ENCODE data around the gene PSMD2.

PSMD2 gene

GRCh38 chr3:184347321-184348056 is 48.4 kb downstream of the PSMD2 start:
- Histone ChIP-seq H3K27me3 (no peaks in the 10 kb centered on the region), H3K4me3 (no peak overlapping the region), H3K4me1 (peaks cover 0 to 11% (median 0%) of the 10 kb centered on the region in 4 donors), H3K9me3 (no peaks in the 10 kb centered on the region), H3K36me3 (peaks cover 25 to 44% (median 27%) of the 10 kb centered on the region in 3 donors), H3K27ac (no peak overlapping the region)
- TF ChIP-seq, protein P1, sequence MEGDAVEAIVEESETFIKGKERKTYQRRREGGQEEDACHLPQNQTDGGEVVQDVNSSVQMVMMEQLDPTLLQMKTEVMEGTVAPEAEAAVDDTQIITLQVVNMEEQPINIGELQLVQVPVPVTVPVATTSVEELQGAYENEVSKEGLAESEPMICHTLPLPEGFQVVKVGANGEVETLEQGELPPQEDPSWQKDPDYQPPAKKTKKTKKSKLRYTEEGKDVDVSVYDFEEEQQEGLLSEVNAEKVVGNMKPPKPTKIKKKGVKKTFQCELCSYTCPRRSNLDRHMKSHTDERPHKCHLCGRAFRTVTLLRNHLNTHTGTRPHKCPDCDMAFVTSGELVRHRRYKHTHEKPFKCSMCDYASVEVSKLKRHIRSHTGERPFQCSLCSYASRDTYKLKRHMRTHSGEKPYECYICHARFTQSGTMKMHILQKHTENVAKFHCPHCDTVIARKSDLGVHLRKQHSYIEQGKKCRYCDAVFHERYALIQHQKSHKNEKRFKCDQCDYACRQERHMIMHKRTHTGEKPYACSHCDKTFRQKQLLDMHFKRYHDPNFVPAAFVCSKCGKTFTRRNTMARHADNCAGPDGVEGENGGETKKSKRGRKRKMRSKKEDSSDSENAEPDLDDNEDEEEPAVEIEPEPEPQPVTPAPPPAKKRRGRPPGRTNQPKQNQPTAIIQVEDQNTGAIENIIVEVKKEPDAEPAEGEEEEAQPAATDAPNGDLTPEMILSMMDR (IDR thresholded peaks at IDR 0.05): no peak
- no peak for DNase-seq
- intact Hi-C loops (cut with DNase I; ENCODE audit: low total_unique reads): no loop called here

- Histone ChIP-seq H3K4me1 (peaks cover 0 to 11% (median 0%) of the 10 kb centered on the region in 4 donors), H3K9me3 (no peaks in the 10 kb centered on the region), H3K36me3 (peaks cover 20 to 44% (median 22%) of the 10 kb centered on the region in 3 donors), H3K27me3 (no peaks in the 10 kb centered on the region), H3K27ac (no peak overlapping the region), H3K4me3 (no peak overlapping the region)
- TF ChIP-seq, protein P1 (IDR thresholded peaks at IDR 0.05): no peak
- intact Hi-C loops (cut with DNase I; ENCODE audit: low total_unique reads): no loop called here
- no peak for DNase-seq
These were observed 49.0 kb downstream of the PSMD2 start for GRCh38 chr3:184348057-184348382.

GRCh38 chr3:184349563-184350470 is 50.8 kb downstream of the PSMD2 start:
- H3K4me3 ChIP-seq: no peak overlapping the region
- peaks cover 4 to 28% (median 5%) of the 10 kb centered on the region in 3 donors for H3K36me3 ChIP-seq
- no peaks in the 10 kb centered on the region for H3K9me3 ChIP-seq
- peaks cover 0 to 17% (median 0%) of the 10 kb centered on the region in 4 donors for H3K4me1 ChIP-seq
- intact Hi-C loops (cut with DNase I; ENCODE audit: low total_unique reads): no loop called here
- H3K27ac ChIP-seq: no peak overlapping the region
- H3K27me3 ChIP-seq: no peaks in the 10 kb centered on the region
- no peak for DNase-seq
- TF ChIP-seq, protein P1 (IDR thresholded peaks at IDR 0.05): no peak

DNA sequence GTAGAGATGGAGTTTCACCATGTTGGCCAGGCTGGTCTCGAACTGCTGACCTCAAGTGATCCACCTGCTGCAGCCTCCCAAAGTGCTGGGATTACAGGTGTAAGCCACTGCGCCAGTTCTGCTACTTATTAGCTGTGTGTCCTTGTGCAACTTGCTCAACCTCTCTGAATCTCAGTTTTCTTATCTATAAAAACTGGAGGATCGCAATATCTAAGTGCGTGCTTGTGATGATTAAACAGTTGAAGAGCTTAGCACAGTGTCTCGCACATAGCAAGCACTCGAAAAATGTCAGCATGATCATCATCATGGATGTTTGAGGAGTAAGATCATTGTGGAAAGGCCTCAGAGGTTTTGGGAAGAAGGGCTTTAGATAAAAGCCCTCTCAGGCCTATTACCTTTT is 51.6 kb downstream of the PSMD2 start:
- TF ChIP-seq, protein P1 (IDR thresholded peaks at IDR 0.05): no peak
- Histone ChIP-seq H3K27me3 (no peaks in the 10 kb centered on the region), H3K4me1 (peaks cover 0 to 10% (median 0%) of the 10 kb centered on the region in 4 donors), H3K4me3 (no peak overlapping the region), H3K36me3 (peaks cover 0 to 28% (median 7%) of the 10 kb centered on the region in 3 donors), H3K9me3 (no peaks in the 10 kb centered on the region), H3K27ac (no peak overlapping the region)
- intact Hi-C loops (cut with DNase I; ENCODE audit: low total_unique reads): no loop called here
- no peak for DNase-seq

GRCh38 chr3:184351511-184352148 is 52.6 kb downstream of the PSMD2 start:
- H3K27ac ChIP-seq: no peak overlapping the region

More at GRCh38 chr3:184351511-184352148, 52.6 kb downstream of the PSMD2 start:
- Histone ChIP-seq H3K4me1 (peaks cover 0 to 9% (median 0%) of the 10 kb centered on the region in 4 donors), H3K4me3 (no peak overlapping the region), H3K9me3 (no peaks in the 10 kb centered on the region), H3K27me3 (no peaks in the 10 kb centered on the region), H3K36me3 (peaks cover 0 to 27% (median 7%) of the 10 kb centered on the region in 3 donors)
- no peak for DNase-seq
- intact Hi-C loops (cut with DNase I; ENCODE audit: low total_unique reads): no loop called here
- TF ChIP-seq, protein P1 (IDR thresholded peaks at IDR 0.05): no peak

Data from tibial artery (tissue), 4 donors.